Fibroblast of gingiva (primary cell): ENCODE data around the gene RUNX2.

Experiments used
- DNase-seq: peaks from one replicate; pipeline ENCODE4 v3.0.0-alpha.2; 2011; ENCODE audit warnings: low read depth

RUNX2 gene

GRCh38 chr6:45433533-45434380, 105.6 kb downstream of the RUNX2 start:
- no peak for DNase-seq

- no peak for DNase-seq
Measured at GRCh38 chr6:45434381-45434700, 106.2 kb downstream of the RUNX2 start.

- DNase-seq: peak; percentile 43
Measured at GRCh38 chr6:45436544-45437438, 108.7 kb downstream of the RUNX2 start.

- no peak for DNase-seq
Measured at GRCh38 chr6:45437439-45437815, 109.3 kb downstream of the RUNX2 start.

- no peak for DNase-seq
Measured at GRCh38 chr6:45438151-45438550, 110.0 kb downstream of the RUNX2 start.

- DNase-seq: peak; percentile 73
Measured at GRCh38 chr6:45438849-45439406, 110.8 kb downstream of the RUNX2 start.

GRCh38 chr6:45439459-45439858, 111.3 kb downstream of the RUNX2 start:
- no peak for DNase-seq

GRCh38 chr6:45439861-45440388, 111.8 kb downstream of the RUNX2 start:
- DNase-seq: no peak

- no peak for DNase-seq
Measured at GRCh38 chr6:45441851-45442453, 113.8 kb downstream of the RUNX2 start.

- no peak for DNase-seq
Measured at GRCh38 chr6:45442716-45443115, 114.6 kb downstream of the RUNX2 start.

- DNase-seq: no peak
Measured at GRCh38 chr6:45445364-45445748, 117.2 kb downstream of the RUNX2 start.

- DNase-seq: peak; percentile 99
Measured at GRCh38 chr6:45445749-45446549, 117.8 kb downstream of the RUNX2 start.

- DNase-seq: no peak
Measured at GRCh38 chr6:45447005-45447404, 118.9 kb downstream of the RUNX2 start.

GRCh38 chr6:45447716-45448115, 119.6 kb downstream of the RUNX2 start:
- no peak for DNase-seq

- DNase-seq: peak; percentile 56
Measured at GRCh38 chr6:45448417-45449389, 120.6 kb downstream of the RUNX2 start.

GRCh38 chr6:45450132-45450531, 122.0 kb downstream of the RUNX2 start:
- no peak for DNase-seq

- no peak for DNase-seq
Measured at GRCh38 chr6:45450831-45451230, 122.7 kb downstream of the RUNX2 start.

- peak; percentile 74 for DNase-seq
Measured at GRCh38 chr6:45454008-45454911, 126.1 kb downstream of the RUNX2 start.

GRCh38 chr6:45455408-45455807, 127.3 kb downstream of the RUNX2 start:
- DNase-seq: no peak
